Upper lobe of right lung (tissue), 1 donor: ENCODE measurements around the gene CTDP1. TPM values are rescaled to one million over a fixed set of nuclear protein-coding genes. Genes with fewer than 3 reads are reported as not detected.
A peak's percentile ranks its signal among the peaks of the same experiment; 100 is the strongest.

Experiments
- ATAC-seq: fragments of 200-7000 bp; cut with Tn5 transposase; one replicate; pipeline ENCODE4 v1.9.1; 2020; ENCODE audit warnings: mild to moderate bottlenecking, moderate library complexity
- DNase-seq: peaks from one replicate; pipeline ENCODE4 v3.0.0-alpha.2; 2020
- H3K27ac ChIP-seq: fragments of 200-600 bp; one replicate; pipeline ENCODE4 v1.8.0; 2022
- H3K27me3 ChIP-seq: fragments of 200-600 bp; one replicate; pipeline ENCODE4 v1.8.0; 2022; ENCODE audit warnings: mild to moderate bottlenecking
- H3K36me3 ChIP-seq: fragments of 200-600 bp; one replicate; pipeline ENCODE4 v1.8.0; 2022
- H3K4me1 ChIP-seq: fragments of 200-600 bp; one replicate; pipeline ENCODE4 v1.8.0; 2022
- H3K4me3 ChIP-seq: fragments of 200-600 bp; one replicate; pipeline ENCODE4 v1.8.0; 2022; ENCODE audit warnings: mild to moderate bottlenecking
- H3K9me3 ChIP-seq: fragments of 200-600 bp; one replicate; pipeline ENCODE4 v1.8.0; 2022
- intact Hi-C: fragments of 100-400 bp; cut with DNase I; formaldehyde crosslinking; loops from one replicate; pipeline ENCODE4 v1.11.0; 2022
- total RNA-seq: library from RNA; stranded (reverse); fragmentation: NEBNext Ultra II Directional; extraction: Animal tissue kit (Norgen Biotek cat#: 25700); gene quantifications from one replicate; pipeline ENCODE4 v1.2.1, GENCODE V29; 2021
- TF ChIP-seq, protein P1 (sequence below): fragments of 200-600 bp; IDR thresholded peaks from one replicate; pipeline ENCODE4 v1.8.0; 2022; ENCODE audit warnings: antibody characterized with exemption
- donor health status: DM: no; HTN: yes; CAD: no; lungs with severe emphysema.

The CTDP1 gene
- total RNA-seq, 1 donor from 2014 or later: 23.0 TPM

DNA sequence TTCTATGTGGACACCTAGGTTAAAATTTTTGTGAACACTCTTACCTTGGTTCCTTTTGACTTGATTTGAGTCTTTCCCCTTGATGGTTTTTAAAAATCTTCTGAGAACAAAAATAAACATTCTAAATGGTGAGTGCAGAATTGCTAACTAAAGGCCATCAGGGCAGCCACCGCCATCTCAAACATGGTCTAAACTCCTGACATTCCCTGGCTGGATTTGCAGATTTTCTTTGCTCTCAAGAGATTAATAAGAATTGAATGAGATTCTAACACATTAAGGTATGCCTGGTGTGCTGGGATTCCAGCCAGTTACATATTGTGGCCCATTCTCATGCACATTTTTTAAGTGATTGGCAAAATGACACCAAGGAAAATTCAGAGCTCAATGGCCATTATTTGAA, 17.2 kb upstream of the CTDP1 start:
- Histone ChIP-seq H3K9me3 (no peaks in the 10 kb centered on the region), H3K27me3 (peaks cover 8% of the 10 kb centered on the region), H3K4me1 (no peaks in the 10 kb centered on the region), H3K27ac (no peak overlapping the region), H3K36me3 (no peaks in the 10 kb centered on the region), H3K4me3 (no peak overlapping the region)
- TF ChIP-seq, protein P1, sequence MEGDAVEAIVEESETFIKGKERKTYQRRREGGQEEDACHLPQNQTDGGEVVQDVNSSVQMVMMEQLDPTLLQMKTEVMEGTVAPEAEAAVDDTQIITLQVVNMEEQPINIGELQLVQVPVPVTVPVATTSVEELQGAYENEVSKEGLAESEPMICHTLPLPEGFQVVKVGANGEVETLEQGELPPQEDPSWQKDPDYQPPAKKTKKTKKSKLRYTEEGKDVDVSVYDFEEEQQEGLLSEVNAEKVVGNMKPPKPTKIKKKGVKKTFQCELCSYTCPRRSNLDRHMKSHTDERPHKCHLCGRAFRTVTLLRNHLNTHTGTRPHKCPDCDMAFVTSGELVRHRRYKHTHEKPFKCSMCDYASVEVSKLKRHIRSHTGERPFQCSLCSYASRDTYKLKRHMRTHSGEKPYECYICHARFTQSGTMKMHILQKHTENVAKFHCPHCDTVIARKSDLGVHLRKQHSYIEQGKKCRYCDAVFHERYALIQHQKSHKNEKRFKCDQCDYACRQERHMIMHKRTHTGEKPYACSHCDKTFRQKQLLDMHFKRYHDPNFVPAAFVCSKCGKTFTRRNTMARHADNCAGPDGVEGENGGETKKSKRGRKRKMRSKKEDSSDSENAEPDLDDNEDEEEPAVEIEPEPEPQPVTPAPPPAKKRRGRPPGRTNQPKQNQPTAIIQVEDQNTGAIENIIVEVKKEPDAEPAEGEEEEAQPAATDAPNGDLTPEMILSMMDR: no peak
- ATAC-seq (no peak), DNase-seq (no peak)
- intact Hi-C loops: no loop called here

DNA sequence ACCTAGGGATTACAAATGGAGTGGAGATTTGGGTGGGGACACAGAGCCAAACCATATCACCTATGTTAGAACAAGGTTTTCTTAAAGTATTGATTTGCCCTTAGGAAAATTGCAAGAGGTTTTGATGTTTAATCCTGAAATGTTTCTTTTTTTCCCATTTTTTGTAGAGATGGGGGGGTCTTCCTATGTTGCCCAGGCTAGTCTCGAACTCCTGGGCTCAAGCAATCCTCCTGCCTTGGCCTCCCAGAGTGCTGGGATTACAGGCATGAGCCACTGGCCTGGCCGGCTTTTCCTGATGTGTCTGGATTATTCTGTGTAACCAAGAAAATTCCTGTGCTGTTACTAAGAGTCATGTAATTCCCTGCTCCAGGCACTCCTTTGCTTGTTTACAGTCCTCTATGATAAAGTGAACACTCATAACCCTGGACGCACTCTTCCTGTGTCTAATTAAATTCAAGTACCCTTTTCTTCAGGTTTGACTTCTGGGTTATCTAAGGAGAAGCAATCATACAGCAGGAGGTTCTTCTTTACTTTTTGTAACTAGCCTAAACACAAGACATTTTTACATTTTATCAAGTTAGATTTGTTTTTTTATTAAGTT, 15.0 kb upstream of the CTDP1 start:
- H3K4me3 ChIP-seq: no peak overlapping the region
- no peak for DNase-seq
- H3K36me3 ChIP-seq: no peaks in the 10 kb centered on the region
- intact Hi-C loops: no loop called here
- TF ChIP-seq, protein P1: no peak
- H3K27me3 ChIP-seq: peaks cover 8% of the 10 kb centered on the region
- no peaks in the 10 kb centered on the region for H3K4me1 ChIP-seq
- H3K27ac ChIP-seq: no peak overlapping the region
- peak; percentile 94 for ATAC-seq
- no peaks in the 10 kb centered on the region for H3K9me3 ChIP-seq

DNA sequence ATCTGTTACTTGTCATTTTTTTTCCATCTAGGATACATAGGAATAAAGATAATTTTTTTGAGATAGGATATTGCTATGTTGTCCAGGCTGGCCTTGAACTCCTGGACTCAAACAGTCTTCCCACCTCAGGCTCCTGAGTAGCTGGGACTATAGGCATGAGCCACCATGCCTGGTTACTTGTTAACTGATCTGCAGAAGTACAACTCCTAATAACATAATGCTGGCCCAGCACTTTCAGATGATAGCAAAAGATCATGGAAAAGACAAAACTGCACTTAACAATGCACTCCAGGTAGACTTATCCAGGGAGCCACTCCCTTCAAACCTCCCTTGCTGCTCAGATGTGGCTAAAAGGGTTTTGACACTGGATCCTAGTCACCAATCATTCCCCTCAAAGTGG, 11.4 kb upstream of the CTDP1 start:
- H3K9me3 ChIP-seq: no peaks in the 10 kb centered on the region
- DNase-seq: no peak
- intact Hi-C loops: no loop called here
- H3K27ac ChIP-seq: no peak overlapping the region
- TF ChIP-seq, protein P1: no peak
- H3K4me1 ChIP-seq: no peaks in the 10 kb centered on the region
- ATAC-seq: no peak
- no peak overlapping the region for H3K4me3 ChIP-seq
- no peaks in the 10 kb centered on the region for H3K36me3 ChIP-seq
- no peaks in the 10 kb centered on the region for H3K27me3 ChIP-seq

DNA sequence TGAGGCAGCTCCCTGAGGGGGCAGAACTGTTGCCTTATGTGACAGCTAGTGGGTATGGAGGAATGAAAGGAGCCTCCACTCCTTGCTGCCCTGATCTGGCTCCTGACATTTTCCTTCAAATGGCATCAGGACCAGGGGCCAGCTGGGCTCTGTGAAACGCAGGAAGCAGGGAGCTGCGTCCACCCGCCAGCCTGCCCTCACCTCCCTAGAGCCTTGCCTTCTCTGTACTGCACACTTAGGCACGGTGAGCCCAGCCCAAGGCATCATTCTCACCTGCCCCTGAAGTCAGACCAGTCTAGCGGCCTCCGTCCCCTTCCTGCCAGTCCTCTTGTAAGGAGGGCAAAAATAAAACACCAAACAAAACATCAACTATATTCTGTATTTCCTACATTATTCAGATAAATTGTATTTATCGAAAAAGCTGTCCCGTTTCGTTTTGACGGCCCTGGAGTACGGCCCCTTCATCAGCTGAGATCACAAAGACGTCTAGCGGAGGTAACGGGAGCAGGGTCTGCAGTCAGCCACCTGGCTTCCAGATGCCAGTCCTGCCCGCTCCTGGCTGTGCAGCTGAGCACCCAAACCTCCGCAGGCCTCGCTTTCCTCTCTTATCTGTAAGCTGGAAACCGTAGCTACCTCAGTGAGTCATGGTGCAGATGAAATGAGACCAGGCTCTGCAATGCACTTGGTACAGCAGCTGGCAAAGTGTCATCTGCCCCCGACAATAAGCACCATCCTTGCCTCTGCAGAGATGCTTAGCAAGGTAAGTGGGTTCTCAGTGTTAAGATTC, 6.9 kb upstream of the CTDP1 start:
- no peak for DNase-seq
- H3K4me1 ChIP-seq: peaks cover 5% of the 10 kb centered on the region
- intact Hi-C loops: no loop called here
- no peak overlapping the region for H3K4me3 ChIP-seq
- H3K27ac ChIP-seq: no peak overlapping the region
- H3K36me3 ChIP-seq: no peaks in the 10 kb centered on the region
- ATAC-seq: no peak
- no peaks in the 10 kb centered on the region for H3K27me3 ChIP-seq
- H3K9me3 ChIP-seq: no peaks in the 10 kb centered on the region
- TF ChIP-seq, protein P1: no peak

DNA sequence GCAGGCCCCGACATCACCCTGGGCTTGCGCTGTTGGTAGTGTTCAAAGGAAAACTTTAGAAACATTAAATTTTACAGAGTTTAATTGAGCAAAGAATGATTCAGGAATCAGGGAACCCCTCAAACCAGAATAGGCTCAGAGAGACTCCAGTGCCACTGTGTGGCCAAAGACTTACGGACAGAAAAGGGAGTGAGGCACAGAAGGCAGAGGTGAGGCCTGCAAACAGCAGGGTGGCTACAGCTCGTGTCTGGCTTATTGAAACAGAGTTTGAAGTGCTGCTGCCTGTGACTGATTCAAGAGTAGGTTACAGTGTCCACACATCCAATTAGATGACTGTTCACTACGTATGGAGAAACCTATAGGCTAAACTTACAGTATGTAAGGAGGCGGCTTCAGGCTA, 2.4 kb upstream of the CTDP1 start:
- Histone ChIP-seq H3K36me3 (no peaks in the 10 kb centered on the region), H3K27ac (no peak overlapping the region), H3K4me3 (no peak overlapping the region), H3K27me3 (no peaks in the 10 kb centered on the region), H3K9me3 (no peaks in the 10 kb centered on the region), H3K4me1 (peaks cover 26% of the 10 kb centered on the region)
- no peak for DNase-seq
- TF ChIP-seq, protein P1: no peak
- intact Hi-C loops: no loop called here
- no peak for ATAC-seq
